ENCODE data around the gene OR2AG1. TPM values are rescaled to one million over a fixed set of nuclear protein-coding genes. Genes with fewer than 3 reads are reported as not detected.

The OR2AG1 gene
- not detected for total RNA-seq
- long read RNA-seq: 0 reads

- no peak for DNase-seq
- intact Hi-C loops (cut with DNase I, micrococcal nuclease): no loop called here
- ATAC-seq: no peak
These were observed at the start of gene OR2AG1 for GRCh38 chr11:6782720-6783119. Gene OR2AG1 (plus strand): TSS chr11:6783020. CDS start chr11:6785038, 2,018 bp downstream.

GRCh38 chr11:6733326-6734275, 49.2 kb upstream of the OR2AG1 start:
- intact Hi-C loops (cut with DNase I, micrococcal nuclease): no loop called here
- ATAC-seq: no peak

GRCh38 chr11:6734616-6735015, 48.2 kb upstream of the OR2AG1 start:
- ATAC-seq (no peak), DNase-seq (no peak)
- intact Hi-C loops (cut with DNase I, micrococcal nuclease): no loop called here

More at GRCh38 chr11:6733326-6734275, 49.2 kb upstream of the OR2AG1 start:
- DNase-seq: no peak

GRCh38 chr11:6735306-6735705, 47.5 kb upstream of the OR2AG1 start:
- no peak for DNase-seq
- ATAC-seq: no peak
- intact Hi-C loops (cut with DNase I, micrococcal nuclease): no loop called here

- no peak for ATAC-seq
- intact Hi-C loops (cut with DNase I, micrococcal nuclease): no loop called here
These were observed 46.2 kb upstream of the OR2AG1 start for GRCh38 chr11:6736495-6737121.

GRCh38 chr11:6737872-6738466, 44.9 kb upstream of the OR2AG1 start:
- intact Hi-C loops (cut with DNase I, micrococcal nuclease): no loop called here
- DNase-seq (peak in 1 of 2 donors; percentile 50), ATAC-seq (peak; percentile 63)

More at GRCh38 chr11:6736495-6737121, 46.2 kb upstream of the OR2AG1 start:
- no peak for DNase-seq

GRCh38 chr11:6738590-6738989, 44.2 kb upstream of the OR2AG1 start:
- intact Hi-C loops (cut with DNase I, micrococcal nuclease): no loop called here
- ATAC-seq (no peak), DNase-seq (no peak)

GRCh38 chr11:6742260-6742659, 40.6 kb upstream of the OR2AG1 start:
- DNase-seq: no peak
- intact Hi-C loops (cut with DNase I, micrococcal nuclease): no loop called here
- no peak for ATAC-seq

GRCh38 chr11:6745018-6745417, 37.8 kb upstream of the OR2AG1 start:
- intact Hi-C loops (cut with DNase I, micrococcal nuclease): no loop called here
- DNase-seq (no peak), ATAC-seq (no peak)

GRCh38 chr11:6745465-6746015, 37.3 kb upstream of the OR2AG1 start:
- ATAC-seq (no peak), DNase-seq (no peak)
- intact Hi-C loops (cut with DNase I, micrococcal nuclease): no loop called here

GRCh38 chr11:6746086-6746618, 36.7 kb upstream of the OR2AG1 start:
- DNase-seq (peak in 1 of 2 donors; percentile 14), ATAC-seq (no peak)
- intact Hi-C loops (cut with DNase I, micrococcal nuclease): no loop called here

- DNase-seq (no peak), ATAC-seq (no peak)
- intact Hi-C loops (cut with DNase I, micrococcal nuclease): no loop called here
These were observed 36.2 kb upstream of the OR2AG1 start for GRCh38 chr11:6746626-6747025.

- DNase-seq (no peak), ATAC-seq (no peak)
- intact Hi-C loops (cut with DNase I, micrococcal nuclease): no loop called here
These were observed 35.6 kb upstream of the OR2AG1 start for GRCh38 chr11:6747097-6747668.

- ATAC-seq (peak; percentile 47), DNase-seq (peak in 1 of 2 donors; percentile 20)
- intact Hi-C loops (cut with DNase I, micrococcal nuclease): no loop called here
These were observed 27.4 kb upstream of the OR2AG1 start for GRCh38 chr11:6755303-6755952.

- DNase-seq: no peak
- no peak for ATAC-seq
- intact Hi-C loops (cut with DNase I, micrococcal nuclease): no loop called here
These were observed 26.9 kb upstream of the OR2AG1 start for GRCh38 chr11:6755953-6756347.

GRCh38 chr11:6757373-6757967, 25.4 kb upstream of the OR2AG1 start:
- intact Hi-C loops (cut with DNase I, micrococcal nuclease): no loop called here
- ATAC-seq (peak; percentile 59), DNase-seq (peak; percentile 36 to 55)

GRCh38 chr11:6771926-6772893, 10.6 kb upstream of the OR2AG1 start, which contains the start of gene OR2AG2:
Gene OR2AG2 (minus strand): TSS chr11:6771976. CDS start chr11:6768957, 3,019 bp downstream.
- DNase-seq (no peak), ATAC-seq (no peak)
- intact Hi-C loops (cut with DNase I, micrococcal nuclease): no loop called here
